ENCODE measurements around the gene FGD3. TPM values are rescaled to one million over a fixed set of nuclear protein-coding genes. Genes with fewer than 3 reads are reported as not detected.

FGD3 gene
- total and polyA plus RNA-seq, 2 donors (not counting 1 experiment from before 2014, with no cell fraction given), result 130 to 134 TPM

- ATAC-seq (ENCODE audit: low read depth) (peak; percentile 4), DNase-seq (no peak)
- Histone ChIP-seq H3K4me1 (ENCODE audit: control insufficient read depth in 2 of 2, insufficient read depth in 2 of 2, low read length in 2 of 2) (peaks cover 3 to 27% of the 10 kb centered on the region in 2 donors), H3K4me3 (ENCODE audit: control extremely low read depth in 1 of 5, extremely low read depth in 1 of 5, insufficient read depth in 1 of 5, low read depth in 2 of 5, low read length in 4 of 5) (no peak overlapping the region), H2AFZ (ENCODE audit: insufficient read depth, low read depth, low read length, poor library complexity, severe bottlenecking) (no peak overlapping the region), H3K9ac (ENCODE audit: low read length) (no peak overlapping the region), H3K9me3 (ENCODE audit: control extremely low read depth in 1 of 3, control insufficient read depth in 2 of 3, insufficient read depth in 1 of 3, low read length in 2 of 3) (peaks cover 0 to 7% (median 0%) of the 10 kb centered on the region in 3 donors), H3K79me2 (ENCODE audit: control insufficient read depth, insufficient read depth, low read length) (no peaks in the 10 kb centered on the region), H3K36me3 (replicated peaks in 1 of 2; ENCODE audit: control extremely low read depth in 1 of 2, control insufficient read depth in 1 of 2, extremely low read depth in 1 of 2, insufficient read depth in 2 of 2, low read length in 1 of 2) (peaks cover 0 to 39% of the 10 kb centered on the region in 2 experiments), H3K27me3 (replicated peaks in 1 of 4; ENCODE audit: control extremely low read depth in 1 of 4, control insufficient read depth in 3 of 4, insufficient read depth in 4 of 4, low read length in 3 of 4) (no peaks in the 10 kb centered on the region), H3K4me2 (replicated peaks; ENCODE audit: low read depth, low read length, poor library complexity, severe bottlenecking) (no peak overlapping the region), H3K27ac (ENCODE audit: low read length in 2 of 2) (peak overlapping the region in 1 of 2 donors; percentile 19), H4K20me1 (ENCODE audit: control insufficient read depth, insufficient read depth, low read length, poor library complexity, severe bottlenecking) (no peaks in the 10 kb centered on the region)
- H3K4me3 Mint-ChIP-seq, result no peak overlapping the region
- peaks cover 44% of the 10 kb centered on the region for H3K4me1 Mint-ChIP-seq
- no peak overlapping the region for H3K27ac Mint-ChIP-seq
- H3K9me3 Mint-ChIP-seq (ENCODE audit: insufficient read depth), result no peaks in the 10 kb centered on the region
- 77% methylated on average over 8 of the region's 13 CpGs for WGBS (ENCODE audit: insufficient coverage)
- H3K27me3 Mint-ChIP-seq, result no peaks in the 10 kb centered on the region
- intact Hi-C loops (cut with micrococcal nuclease), result no loop called here
- CTCF ChIA-PET, result interaction anchor here (0.9 to 1.5 kb wide), 3 partner anchors 24 to 72 kb away, joined by 3 to 7 read pairs (median 3); no protein-coding TSS in a partner anchor
- POLR2A ChIA-PET, result no interaction called here
- no peak for TF ChIP-seq CTCF (IDR thresholded peaks at IDR 0.05)
- TF ChIP-seq EZH2 (IDR thresholded peaks at IDR 0.05; ENCODE audit: borderline replicate concordance, insufficient read depth, low read depth, low read length, poor library complexity, severe bottlenecking), result no peak
Measured at GRCh38 chr9:93037476-93037971, 90.2 kb downstream of the FGD3 start.

GRCh38 chr9:93038918-93039317 is 91.6 kb downstream of the FGD3 start:
- H3K27me3 ChIP-seq (replicated peaks in 1 of 4; ENCODE audit: control extremely low read depth in 1 of 4, control insufficient read depth in 3 of 4, insufficient read depth in 4 of 4, low read length in 3 of 4), result no peaks in the 10 kb centered on the region
- H3K4me3 ChIP-seq (ENCODE audit: control extremely low read depth in 1 of 5, extremely low read depth in 1 of 5, insufficient read depth in 1 of 5, low read depth in 2 of 5, low read length in 4 of 5), result no peak overlapping the region
- H4K20me1 ChIP-seq (ENCODE audit: control insufficient read depth, insufficient read depth, low read length, poor library complexity, severe bottlenecking), result no peaks in the 10 kb centered on the region
- ATAC-seq (ENCODE audit: low read depth) (no peak), DNase-seq (no peak)
- ChIA-PET CTCF (interaction anchor here (0.6 to 1.0 kb wide), 3 partner anchors 25 to 895 kb away, joined by 3 to 4 read pairs (median 3); no protein-coding TSS in a partner anchor), POLR2A (no interaction called here)
- peaks cover 0 to 7% (median 0%) of the 10 kb centered on the region in 3 donors for H3K9me3 ChIP-seq (ENCODE audit: control extremely low read depth in 1 of 3, control insufficient read depth in 2 of 3, insufficient read depth in 1 of 3, low read length in 2 of 3)
- Mint-ChIP-seq H3K27ac (peak overlapping the region; percentile 5), H3K4me1 (peaks cover 47% of the 10 kb centered on the region), H3K4me3 (no peak overlapping the region), H3K9me3 (ENCODE audit: insufficient read depth) (no peaks in the 10 kb centered on the region), H3K27me3 (no peaks in the 10 kb centered on the region)
- TF ChIP-seq EZH2 (IDR thresholded peaks at IDR 0.05; ENCODE audit: borderline replicate concordance, insufficient read depth, low read depth, low read length, poor library complexity, severe bottlenecking), result no peak
- no peak for TF ChIP-seq CTCF (IDR thresholded peaks at IDR 0.05)
- intact Hi-C loops (cut with micrococcal nuclease), result no loop called here
- 86% methylated on average over 5 of the region's 6 CpGs for WGBS (ENCODE audit: insufficient coverage)
- H2AFZ ChIP-seq (ENCODE audit: insufficient read depth, low read depth, low read length, poor library complexity, severe bottlenecking), result no peak overlapping the region
- no peak overlapping the region for H3K4me2 ChIP-seq (replicated peaks; ENCODE audit: low read depth, low read length, poor library complexity, severe bottlenecking)
- H3K79me2 ChIP-seq (ENCODE audit: control insufficient read depth, insufficient read depth, low read length), result no peaks in the 10 kb centered on the region
- peaks cover 15 to 33% of the 10 kb centered on the region in 2 donors for H3K4me1 ChIP-seq (ENCODE audit: control insufficient read depth in 2 of 2, insufficient read depth in 2 of 2, low read length in 2 of 2)
- no peak overlapping the region for H3K9ac ChIP-seq (ENCODE audit: low read length)
- no peak overlapping the region for H3K27ac ChIP-seq (ENCODE audit: low read length in 2 of 2)
- H3K36me3 ChIP-seq (replicated peaks in 1 of 2; ENCODE audit: control extremely low read depth in 1 of 2, control insufficient read depth in 1 of 2, extremely low read depth in 1 of 2, insufficient read depth in 2 of 2, low read length in 1 of 2), result peaks cover 0 to 29% of the 10 kb centered on the region in 2 experiments

Measured in B cell (primary cell).